Neural progenitor cell (in vitro differentiated cells): Measurements from ENCODE around the gene NDUFC1.

Experiments
- EZH2 ChIP-seq: fragments of 200-600 bp; sonication (generic); IDR thresholded peaks from 2 replicates; pipeline ENCODE4 v1.6.1; 2017; ENCODE audit warnings: antibody characterized with exemption, mild to moderate bottlenecking, moderate library complexity
- EZH2phosphoT487 ChIP-seq: fragments of 200-600 bp; sonication (generic); IDR thresholded peaks from 2 replicates; pipeline ENCODE4 v1.6.1; 2017; ENCODE audit warnings: antibody characterized with exemption
- TF ChIP-seq, protein P1 (sequence below): fragments of 200-600 bp; sonication (generic); IDR thresholded peaks from 2 replicates; pipeline ENCODE4 v1.5.1; 2017; ENCODE audit warnings: antibody characterized with exemption, mild to moderate bottlenecking

DNA sequence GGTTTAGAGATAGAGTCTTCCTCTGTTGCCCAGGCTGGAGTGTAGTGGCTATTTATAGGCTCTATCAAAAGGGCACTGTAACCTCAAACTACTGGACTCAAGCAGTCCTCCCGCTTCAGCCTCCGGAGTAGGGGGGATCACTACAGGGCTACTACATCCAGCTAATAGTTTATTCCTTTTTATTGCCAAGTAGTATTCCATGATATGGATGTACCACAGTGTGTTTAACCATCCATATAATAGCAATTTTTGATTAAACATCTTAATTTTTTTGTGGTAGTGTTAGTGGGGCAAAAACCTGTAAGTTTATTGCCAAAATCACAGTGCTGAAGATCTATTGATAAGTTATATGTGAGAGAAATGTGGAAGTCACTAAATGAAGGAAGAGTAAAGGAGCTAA is 2.6 kb upstream of the NDUFC1 start:
- TF ChIP-seq, protein P1, sequence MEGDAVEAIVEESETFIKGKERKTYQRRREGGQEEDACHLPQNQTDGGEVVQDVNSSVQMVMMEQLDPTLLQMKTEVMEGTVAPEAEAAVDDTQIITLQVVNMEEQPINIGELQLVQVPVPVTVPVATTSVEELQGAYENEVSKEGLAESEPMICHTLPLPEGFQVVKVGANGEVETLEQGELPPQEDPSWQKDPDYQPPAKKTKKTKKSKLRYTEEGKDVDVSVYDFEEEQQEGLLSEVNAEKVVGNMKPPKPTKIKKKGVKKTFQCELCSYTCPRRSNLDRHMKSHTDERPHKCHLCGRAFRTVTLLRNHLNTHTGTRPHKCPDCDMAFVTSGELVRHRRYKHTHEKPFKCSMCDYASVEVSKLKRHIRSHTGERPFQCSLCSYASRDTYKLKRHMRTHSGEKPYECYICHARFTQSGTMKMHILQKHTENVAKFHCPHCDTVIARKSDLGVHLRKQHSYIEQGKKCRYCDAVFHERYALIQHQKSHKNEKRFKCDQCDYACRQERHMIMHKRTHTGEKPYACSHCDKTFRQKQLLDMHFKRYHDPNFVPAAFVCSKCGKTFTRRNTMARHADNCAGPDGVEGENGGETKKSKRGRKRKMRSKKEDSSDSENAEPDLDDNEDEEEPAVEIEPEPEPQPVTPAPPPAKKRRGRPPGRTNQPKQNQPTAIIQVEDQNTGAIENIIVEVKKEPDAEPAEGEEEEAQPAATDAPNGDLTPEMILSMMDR = no peak
- TF ChIP-seq EZH2phosphoT487 (no peak), EZH2 (no peak)
